Measurements from ENCODE around the gene SYNPR. TPM values are rescaled to one million over a fixed set of nuclear protein-coding genes. Genes with fewer than 3 reads are reported as not detected.
A peak's percentile ranks its signal among the peaks of the same experiment; 100 is the strongest.

SYNPR gene
- total RNA-seq: not detected
- polyA plus RNA-seq (ENCODE audit: insufficient read length in 6 of 6): under 1 TPM in 4 of 6 donors, not detected in 2; 0.13 to 0.42 (median 0.20) TPM
- long read RNA-seq, donor 1: 0 reads
- long read RNA-seq, donor 2: 0 reads
- long read RNA-seq, donor 3, partial matches to known transcripts: 0 of 1 reads
- long read RNA-seq, donor 3, other reads (novel, unspliced or antisense): 0 of 1 reads
- long read RNA-seq, donor 4: 0 reads
- long read RNA-seq, donor 5: 0 reads
- long read RNA-seq, donor 6: 0 reads
- long read RNA-seq, donor 7: 0 reads
- long read RNA-seq, donor 8: 0 reads
- long read RNA-seq, donor 9: 0 reads
- long read RNA-seq, donor 10: 0 reads
- long read RNA-seq, donor 11, transcript SYNPR-201 (5 exons, 2,607 nt): major isoform, 17 of 18 reads
- long read RNA-seq, donor 11, partial matches to known transcripts: 0 of 18 reads
- long read RNA-seq, donor 11, other reads (novel, unspliced or antisense): 0 of 18 reads
- long read RNA-seq, donor 12: 0 reads

DNA sequence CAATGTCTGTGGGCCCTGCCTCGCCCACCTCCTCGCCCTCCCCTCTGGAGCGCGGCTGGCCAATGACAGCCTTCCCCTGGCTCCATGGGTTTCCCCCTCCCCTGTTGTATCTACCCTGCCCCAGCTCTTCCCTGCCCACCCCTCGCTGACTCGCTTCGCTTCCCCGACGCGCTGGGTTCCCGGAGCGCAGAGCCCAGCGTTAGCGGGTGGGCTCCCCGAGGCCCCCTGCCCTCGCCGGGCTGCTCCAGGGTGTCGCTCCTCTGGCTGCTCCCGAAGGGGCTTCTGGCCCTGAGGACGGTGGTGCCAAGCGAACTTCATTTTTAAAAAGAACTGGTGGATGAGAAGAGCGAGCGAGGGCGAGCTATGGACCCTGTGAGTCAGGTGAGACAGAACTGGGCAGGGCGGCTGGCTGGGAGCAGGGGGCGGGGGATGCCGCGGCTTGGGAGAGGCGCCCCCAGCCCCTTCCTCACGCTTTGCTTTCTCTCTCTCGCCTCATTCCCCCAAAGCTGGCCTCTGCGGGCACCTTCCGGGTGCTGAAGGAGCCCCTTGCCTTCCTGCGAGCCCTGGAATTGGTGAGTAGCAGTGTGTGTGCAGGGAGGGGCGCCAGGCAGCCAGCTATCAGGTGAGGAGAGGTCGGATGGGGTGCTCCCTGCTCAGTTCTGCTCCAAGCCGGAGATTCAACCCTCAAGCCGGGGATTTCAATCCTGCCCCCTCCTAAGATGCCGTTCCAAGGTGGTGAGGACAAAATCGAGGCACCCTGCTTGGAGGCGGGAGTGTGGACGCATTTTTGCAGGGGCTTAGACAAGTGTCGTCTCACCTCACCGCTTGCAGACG, at the start of gene SYNPR:
Gene SYNPR, plus strand, starts transcription at position 138 of the 834 bp plus-strand sequence.
- no peak for TF ChIP-seq CTCF (IDR thresholded peaks at IDR 0.05)
- Histone ChIP-seq H3K36me3 (no peaks in the 10 kb centered on the region), H3K4me3 (no peak within 1 kb of the TSS), H3K27ac (no peak within 1 kb of the TSS), H3K9me3 (peaks cover 0 to 2% of the 10 kb centered on the region in 2 donors), H3K4me1 (no peaks in the 10 kb centered on the region), H3K27me3 (peaks cover 25 to 45% of the 10 kb centered on the region in 2 donors)
- ATAC-seq (no peak), DNase-seq (peak in 1 of 4 donors; percentile 47)
- intact Hi-C loops (cut with DNase I): no loop called here

DNA sequence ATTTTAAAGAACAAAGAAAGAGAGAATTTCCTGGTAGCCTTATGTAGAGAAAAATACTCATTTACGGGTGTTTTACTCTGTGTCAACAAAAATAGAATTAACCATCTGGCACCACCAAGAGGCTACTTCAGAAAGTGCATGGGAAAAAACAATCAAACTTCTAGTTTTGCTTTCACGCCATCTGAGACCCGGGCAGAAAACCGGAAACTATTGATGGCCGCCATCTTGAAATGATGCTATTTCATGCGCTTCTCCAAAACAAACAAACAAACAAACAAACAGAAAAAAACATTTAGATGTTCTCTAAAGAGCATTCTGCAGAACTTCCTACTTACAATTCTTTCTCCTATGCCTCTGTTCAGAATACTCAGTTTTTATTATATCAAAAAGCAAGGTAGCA, 49.4 kb upstream of the SYNPR start:
- Histone ChIP-seq H3K4me3 (no peak overlapping the region), H3K36me3 (no peaks in the 10 kb centered on the region), H3K9me3 (no peaks in the 10 kb centered on the region), H3K27me3 (no peaks in the 10 kb centered on the region), H3K4me1 (no peaks in the 10 kb centered on the region), H3K27ac (no peak overlapping the region)
- peak in 1 of 2 donors; percentile 39 for TF ChIP-seq CTCF (IDR thresholded peaks at IDR 0.05)
- peak; percentile 83 for ATAC-seq
- intact Hi-C loops (cut with DNase I): no loop called here
- DNase-seq: peak in 2 of 4 donors; percentile 6 to 20

GRCh38 chr3:63230146-63230545, 48.0 kb upstream of the SYNPR start:
- no peak for DNase-seq
- intact Hi-C loops (cut with DNase I): no loop called here
- Histone ChIP-seq H3K36me3 (no peaks in the 10 kb centered on the region), H3K27ac (no peak overlapping the region), H3K9me3 (no peaks in the 10 kb centered on the region), H3K27me3 (no peaks in the 10 kb centered on the region), H3K4me3 (no peak overlapping the region), H3K4me1 (no peaks in the 10 kb centered on the region)
- ATAC-seq: no peak
- no peak for TF ChIP-seq CTCF (IDR thresholded peaks at IDR 0.05)

DNA sequence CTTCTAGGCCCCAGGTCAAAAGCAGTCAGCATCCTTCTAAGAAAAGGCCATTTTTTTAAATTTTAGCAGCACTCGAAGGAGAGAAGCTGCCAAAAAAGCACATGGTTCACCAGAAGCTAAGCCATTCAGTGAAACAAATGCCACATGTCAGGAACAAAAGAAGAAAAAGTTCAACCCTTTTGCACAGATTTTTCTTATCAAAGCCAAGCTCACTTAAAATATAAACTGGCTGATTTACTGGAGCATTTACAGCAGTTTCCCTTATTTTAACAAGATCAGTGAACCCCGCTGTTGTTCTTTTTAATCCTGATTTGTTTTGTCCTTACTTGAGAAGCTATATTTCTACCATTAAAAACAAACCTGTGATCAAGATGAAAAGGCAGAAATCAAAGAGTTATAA, 46.5 kb upstream of the SYNPR start:
- TF ChIP-seq CTCF (IDR thresholded peaks at IDR 0.05): no peak
- no peak overlapping the region for H3K27ac ChIP-seq
- no peaks in the 10 kb centered on the region for H3K4me1 ChIP-seq
- H3K36me3 ChIP-seq: no peaks in the 10 kb centered on the region
- no peaks in the 10 kb centered on the region for H3K9me3 ChIP-seq
- no peak overlapping the region for H3K4me3 ChIP-seq
- DNase-seq (no peak), ATAC-seq (no peak)
- intact Hi-C loops (cut with DNase I): no loop called here
- H3K27me3 ChIP-seq: no peaks in the 10 kb centered on the region

Measured in left lung (tissue), 14 donors.